Lower lobe of right lung (tissue), 2 donors: ENCODE results near the gene PTCD1. TPM values are rescaled to one million over a fixed set of nuclear protein-coding genes. Genes with fewer than 3 reads are reported as not detected.
"Not testable (repeated sequence)": the region's sequence is repeated elsewhere in the genome, so short reads cannot be mapped to it uniquely, and the experiment has no call there.

ENCODE experiments used
- ATAC-seq, 2 donors: fragments of 200-7000 bp; cut with Tn5 transposase; one replicate each; pipeline ENCODE4 v1.9.1; 2020 to 2022; ENCODE audit warnings: mild to moderate bottlenecking in 2 of 2, moderate library complexity in 2 of 2
- DNase-seq: peaks from one replicate; pipeline ENCODE4 v3.0.0-alpha.2; 2020
- H3K27ac ChIP-seq: fragments of 200-600 bp; one replicate; pipeline ENCODE4 v1.8.0; 2022
- H3K27me3 ChIP-seq: fragments of 200-600 bp; one replicate; pipeline ENCODE4 v1.8.0; 2022; ENCODE audit warnings: low read depth
- H3K36me3 ChIP-seq: fragments of 200-600 bp; one replicate; pipeline ENCODE4 v1.8.0; 2022; ENCODE audit warnings: mild to moderate bottlenecking
- H3K4me1 ChIP-seq: fragments of 200-600 bp; one replicate; pipeline ENCODE4 v1.8.0; 2022
- H3K4me3 ChIP-seq: fragments of 200-600 bp; one replicate; pipeline ENCODE4 v1.8.0; 2022; ENCODE audit warnings: mild to moderate bottlenecking
- H3K9me3 ChIP-seq: fragments of 200-600 bp; one replicate; pipeline ENCODE4 v1.8.0; 2022
- CTCF ChIP-seq: fragments of 200-600 bp; IDR thresholded peaks from one replicate; pipeline ENCODE4 v1.8.0; 2022; ENCODE audit warnings: antibody characterized with exemption, mild to moderate bottlenecking
- intact Hi-C: fragments of 100-400 bp; cut with DNase I; formaldehyde crosslinking; loops from one replicate; pipeline ENCODE4 v1.11.0; 2022
- total RNA-seq: library from RNA; stranded (reverse); fragmentation: NEBNext Ultra II Directional; extraction: Animal tissue kit (Norgen Biotek cat#: 25700); gene quantifications from one replicate; pipeline ENCODE4 v1.2.1, GENCODE V29; 2021
- donor health status: DM: no; HTN: yes; CAD: no; lungs with severe emphysema.

Gene PTCD1
- total RNA-seq, 1 donor from 2014 or later: 6.8 TPM

GRCh38 chr7:99447943-99448342, 9.3 kb upstream of the PTCD1 start:
- TF ChIP-seq CTCF: no peak
- intact Hi-C loops: no loop called here
- H3K27me3 ChIP-seq: no peaks in the 10 kb centered on the region
- no peak overlapping the region for H3K4me3 ChIP-seq
- ATAC-seq (no peak), DNase-seq (no peak)
- H3K4me1 ChIP-seq: no peaks in the 10 kb centered on the region
- no peak overlapping the region for H3K27ac ChIP-seq
- no peaks in the 10 kb centered on the region for H3K9me3 ChIP-seq
- H3K36me3 ChIP-seq: peaks cover 86% of the 10 kb centered on the region

GRCh38 chr7:99446096-99446495, 7.5 kb upstream of the PTCD1 start:
- Histone ChIP-seq H3K27ac (no peak overlapping the region), H3K4me1 (peaks cover 13% of the 10 kb centered on the region), H3K4me3 (no peak overlapping the region), H3K9me3 (no peaks in the 10 kb centered on the region), H3K27me3 (no peaks in the 10 kb centered on the region), H3K36me3 (peaks cover 73% of the 10 kb centered on the region)
- TF ChIP-seq CTCF: no peak
- DNase-seq (no peak), ATAC-seq (no peak)
- intact Hi-C loops: no loop called here

- H3K4me3 ChIP-seq: peak overlapping the region; percentile 95
- no peak for DNase-seq
- intact Hi-C loops: no loop called here
Observed at GRCh38 chr7:99440195-99440594, 1.6 kb upstream of the PTCD1 start.

GRCh38 chr7:99437946-99438572, 539 bp downstream of the PTCD1 start:
- no peak for TF ChIP-seq CTCF
- Histone ChIP-seq H3K4me3 (peak overlapping the region; percentile 95), H3K27ac (peak overlapping the region; percentile 85), H3K9me3 (no peaks in the 10 kb centered on the region), H3K36me3 (peaks cover 28% of the 10 kb centered on the region), H3K27me3 (no peaks in the 10 kb centered on the region), H3K4me1 (peaks cover 37% of the 10 kb centered on the region)
- no peak for DNase-seq
- intact Hi-C loops: no loop called here
- peak; percentile 30 to 41 for ATAC-seq

More at GRCh38 chr7:99440195-99440594, 1.6 kb upstream of the PTCD1 start:
- Histone ChIP-seq H3K4me1 (peaks cover 37% of the 10 kb centered on the region), H3K9me3 (no peaks in the 10 kb centered on the region), H3K27me3 (no peaks in the 10 kb centered on the region), H3K27ac (no peak overlapping the region), H3K36me3 (peaks cover 16% of the 10 kb centered on the region)
- TF ChIP-seq CTCF: no peak
- ATAC-seq: no peak

- TF ChIP-seq CTCF: no peak
- H3K27ac ChIP-seq: no peak overlapping the region
- H3K27me3 ChIP-seq: no peaks in the 10 kb centered on the region
- intact Hi-C loops: no loop called here
- DNase-seq (no peak), ATAC-seq (no peak)
- H3K36me3 ChIP-seq: peaks cover 67% of the 10 kb centered on the region
- peaks cover 10% of the 10 kb centered on the region for H3K4me1 ChIP-seq
- H3K4me3 ChIP-seq: no peak overlapping the region
- no peaks in the 10 kb centered on the region for H3K9me3 ChIP-seq
Observed at GRCh38 chr7:99433158-99433557, 5.4 kb downstream of the PTCD1 start.

GRCh38 chr7:99431756-99432540, 6.7 kb downstream of the PTCD1 start:
- H3K4me1 ChIP-seq, ATAC-seq, H3K27me3 ChIP-seq, DNase-seq, H3K9me3 ChIP-seq, H3K27ac ChIP-seq, H3K4me3 ChIP-seq, intact Hi-C loops: not testable (repeated sequence)
- H3K36me3 ChIP-seq: peaks cover 71% of the 10 kb centered on the region
